ENCODE results near the gene SPATS2L. TPM values are rescaled to one million over a fixed set of nuclear protein-coding genes. Genes with fewer than 3 reads are reported as not detected.

The SPATS2L gene
- total RNA-seq, 1 experiment from 2014 or later: 174 TPM

- H3F3A ChIP-seq (ENCODE audit: low read length, unreplicated experiment): no peaks in the 10 kb centered on the region
- no peak overlapping the region for H3K4me3 ChIP-seq (ENCODE audit: low read length)
- ChIA-PET POLR2A (ENCODE audit: unreplicated experiment) (no interaction called here), CTCF (no interaction called here)
- peaks cover 18% of the 10 kb centered on the region for H3K4me1 ChIP-seq (ENCODE audit: insufficient read depth, low read length)
- no peak overlapping the region for H2AFZ ChIP-seq (ENCODE audit: low read length)
- H3K9me2 ChIP-seq (replicated peaks; ENCODE audit: low read length): no peaks in the 10 kb centered on the region
- ATAC-seq: no peak
- H3K79me2 ChIP-seq (ENCODE audit: low read length): peaks cover 94% of the 10 kb centered on the region
- peaks cover 11% of the 10 kb centered on the region; the same call in 1 of the 2 replicates for H3K36me3 ChIP-seq (ENCODE audit: low read depth, low read length)
- intact Hi-C loops (cut with micrococcal nuclease): no loop called here
- no peak overlapping the region for H3K9ac ChIP-seq (ENCODE audit: low read length)
- H3K27me3 ChIP-seq (ENCODE audit: low read length): no peaks in the 10 kb centered on the region
- no peak for DNase-seq
- TF ChIP-seq EZH2 (IDR thresholded peaks at IDR 0.05; ENCODE audit: low read length, unreplicated experiment): no peak
- TF ChIP-seq CTCF (conservative IDR thresholded peaks at IDR 0.05; ENCODE audit: low read depth, low read length): no peak
- no peak for TF ChIP-seq EZH2phosphoT487 (IDR thresholded peaks at IDR 0.05; ENCODE audit: borderline replicate concordance, low read length)
- no peaks in the 10 kb centered on the region for H3K9me3 ChIP-seq (ENCODE audit: low read length)
- no TSS peak for BruUV-seq (replicated peaks)
- 0 out of 2 replicates have a peak, but pooled peaks cover 3% of the 10 kb centered on the region for H4K20me1 ChIP-seq (ENCODE audit: low read length)
- no peak overlapping the region for H3K27ac ChIP-seq (ENCODE audit: low read length)
- no peak overlapping the region for H3K4me2 ChIP-seq (ENCODE audit: low read length)
Observed at GRCh38 chr2:200353874-200354273, 47.4 kb downstream of the SPATS2L start.

GRCh38 chr2:200354833-200355751, 48.6 kb downstream of the SPATS2L start:
- CTCF ChIA-PET: no interaction called here
- H3K4me1 ChIP-seq (ENCODE audit: insufficient read depth, low read length): peaks cover 18% of the 10 kb centered on the region
- no peak overlapping the region for H2AFZ ChIP-seq (ENCODE audit: low read length)
- H3K9me3 ChIP-seq (ENCODE audit: low read length): no peaks in the 10 kb centered on the region
- H4K20me1 ChIP-seq (ENCODE audit: low read length): 0 out of 2 replicates have a peak, but pooled peaks cover 3% of the 10 kb centered on the region
- BruUV-seq (replicated peaks): no TSS peak
- TF ChIP-seq EZH2phosphoT487 (IDR thresholded peaks at IDR 0.05; ENCODE audit: borderline replicate concordance, low read length) (no peak), CTCF (conservative IDR thresholded peaks at IDR 0.05; ENCODE audit: low read depth, low read length) (no peak), EZH2 (IDR thresholded peaks at IDR 0.05; ENCODE audit: low read length, unreplicated experiment) (no peak)
- no peak for DNase-seq
- H3K27ac ChIP-seq (ENCODE audit: low read length): no peak overlapping the region
- intact Hi-C loops (cut with micrococcal nuclease): no loop called here
- H3K9ac ChIP-seq (ENCODE audit: low read length): no peak overlapping the region
- peaks cover 93% of the 10 kb centered on the region for H3K79me2 ChIP-seq (ENCODE audit: low read length)
- no peak overlapping the region for H3K4me3 ChIP-seq (ENCODE audit: low read length)
- peaks cover 11% of the 10 kb centered on the region; the same call in 1 of the 2 replicates for H3K36me3 ChIP-seq (ENCODE audit: low read depth, low read length)
- no peak for ATAC-seq
- POLR2A ChIA-PET (ENCODE audit: unreplicated experiment): interaction anchor here (0.7 kb wide), 1 partner anchor 356 kb away, joined by 3 read pairs; no protein-coding TSS in a partner anchor
- no peak overlapping the region for H3K4me2 ChIP-seq (ENCODE audit: low read length)
- no peaks in the 10 kb centered on the region for H3K9me2 ChIP-seq (replicated peaks; ENCODE audit: low read length)
- H3F3A ChIP-seq (ENCODE audit: low read length, unreplicated experiment): no peaks in the 10 kb centered on the region
- H3K27me3 ChIP-seq (ENCODE audit: low read length): no peaks in the 10 kb centered on the region

GRCh38 chr2:200356321-200356720, 49.8 kb downstream of the SPATS2L start:
- no peaks in the 10 kb centered on the region for H3K27me3 ChIP-seq (ENCODE audit: low read length)
- BruUV-seq (replicated peaks): no TSS peak
- no peak overlapping the region for H2AFZ ChIP-seq (ENCODE audit: low read length)
- no peak overlapping the region for H3K4me2 ChIP-seq (ENCODE audit: low read length)
- ATAC-seq: no peak
- POLR2A ChIA-PET (ENCODE audit: unreplicated experiment): no interaction called here
- H3K9me2 ChIP-seq (replicated peaks; ENCODE audit: low read length): no peaks in the 10 kb centered on the region
- H3K27ac ChIP-seq (ENCODE audit: low read length): no peak overlapping the region
- H3K79me2 ChIP-seq (ENCODE audit: low read length): peaks cover 91% of the 10 kb centered on the region
- no peaks in the 10 kb centered on the region for H3F3A ChIP-seq (ENCODE audit: low read length, unreplicated experiment)
- H3K9ac ChIP-seq (ENCODE audit: low read length): no peak overlapping the region
- TF ChIP-seq EZH2 (IDR thresholded peaks at IDR 0.05; ENCODE audit: low read length, unreplicated experiment) (no peak), CTCF (conservative IDR thresholded peaks at IDR 0.05; ENCODE audit: low read depth, low read length) (no peak), EZH2phosphoT487 (IDR thresholded peaks at IDR 0.05; ENCODE audit: borderline replicate concordance, low read length) (no peak)
- intact Hi-C loops (cut with micrococcal nuclease): no loop called here
- no peak overlapping the region for H3K4me3 ChIP-seq (ENCODE audit: low read length)
- peaks cover 7% of the 10 kb centered on the region; the same call in 1 of the 2 replicates for H3K36me3 ChIP-seq (ENCODE audit: low read depth, low read length)
- DNase-seq: no peak
- CTCF ChIA-PET: interaction anchor here (0.6 kb wide), 1 partner anchor 9 kb away, joined by 3 read pairs; no protein-coding TSS in a partner anchor
- 0 out of 2 replicates have a peak, but pooled peaks cover 3% of the 10 kb centered on the region for H4K20me1 ChIP-seq (ENCODE audit: low read length)
- no peaks in the 10 kb centered on the region for H3K9me3 ChIP-seq (ENCODE audit: low read length)
- H3K4me1 ChIP-seq (ENCODE audit: insufficient read depth, low read length): peaks cover 18% of the 10 kb centered on the region
